NCI-H2227 treated with DMSO at 0.1 percent for 48 hours (cell line): Measurements from ENCODE around the gene PRKAG3.

ENCODE experiments used
- DNase-seq: peaks from one replicate; lab custom pipeline; 2025; lab: John Stamatoyannopoulos, UW

Gene PRKAG3

GRCh38 chr2:218814540-218815243 lies 16.9 kb downstream of the PRKAG3 start:
- DNase-seq, result no peak

GRCh38 chr2:218813771-218814460 lies 17.7 kb downstream of the PRKAG3 start:
- DNase-seq, result no peak

- no peak for DNase-seq
Observed at GRCh38 chr2:218812861-218813260, 18.7 kb downstream of the PRKAG3 start.

GRCh38 chr2:218812096-218812815 lies 19.3 kb downstream of the PRKAG3 start:
- no peak for DNase-seq

- DNase-seq, result no peak
Observed at GRCh38 chr2:218811382-218811781, 20.2 kb downstream of the PRKAG3 start.

GRCh38 chr2:218810256-218810655 lies 21.3 kb downstream of the PRKAG3 start:
- no peak for DNase-seq

- no peak for DNase-seq
Observed at GRCh38 chr2:218809515-218809914, 22.1 kb downstream of the PRKAG3 start.

GRCh38 chr2:218807626-218808025 lies 24.0 kb downstream of the PRKAG3 start:
- no peak for DNase-seq

GRCh38 chr2:218806346-218806978 lies 25.1 kb downstream of the PRKAG3 start:
- no peak for DNase-seq

- DNase-seq, result no peak
Observed at GRCh38 chr2:218805627-218806026, 26.0 kb downstream of the PRKAG3 start.

GRCh38 chr2:218804817-218805216 lies 26.8 kb downstream of the PRKAG3 start:
- DNase-seq, result no peak

GRCh38 chr2:218802386-218802994 lies 29.1 kb downstream of the PRKAG3 start:
- DNase-seq, result no peak

GRCh38 chr2:218799990-218800389 lies 31.6 kb downstream of the PRKAG3 start:
- no peak for DNase-seq

GRCh38 chr2:218798767-218799504 lies 32.7 kb downstream of the PRKAG3 start:
- DNase-seq, result no peak

- no peak for DNase-seq
Observed at GRCh38 chr2:218796691-218797090, 34.9 kb downstream of the PRKAG3 start.

GRCh38 chr2:218792433-218792832 lies 39.2 kb downstream of the PRKAG3 start:
- no peak for DNase-seq

- DNase-seq, result no peak
Observed at GRCh38 chr2:218788529-218789255, 42.9 kb downstream of the PRKAG3 start.

- DNase-seq, result no peak
Observed at GRCh38 chr2:218786133-218786532, 45.5 kb downstream of the PRKAG3 start.

GRCh38 chr2:218785103-218785502 lies 46.5 kb downstream of the PRKAG3 start:
- DNase-seq, result no peak

GRCh38 chr2:218783688-218784087 lies 47.9 kb downstream of the PRKAG3 start:
- DNase-seq, result no peak

GRCh38 chr2:218782528-218782844 lies 49.1 kb downstream of the PRKAG3 start:
- no peak for DNase-seq
